ENCODE data around the gene MTHFS.

MTHFS gene

DNA sequence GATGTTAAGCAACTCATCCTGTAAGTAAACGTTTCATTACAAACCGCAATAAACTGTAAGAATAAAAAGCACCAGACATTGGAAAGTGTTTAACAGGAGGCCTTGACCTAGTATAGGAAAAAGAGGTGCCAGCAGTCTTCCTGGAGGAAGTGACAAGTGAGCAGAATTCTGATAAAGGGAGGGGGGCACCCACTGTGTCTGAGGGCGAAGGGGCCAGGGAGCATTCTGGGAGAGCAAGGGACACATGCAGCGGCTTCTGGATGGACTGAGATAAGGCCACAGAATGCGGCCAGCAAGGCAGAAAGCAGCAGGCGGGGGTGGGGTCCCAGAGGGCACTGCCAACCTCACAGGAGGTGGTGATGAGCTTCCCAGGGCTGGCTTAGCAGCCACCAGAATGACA, 80.2 kb downstream of the MTHFS start:
- no peak overlapping the region for H3K27ac ChIP-seq (ENCODE audit: low read depth, low read length)
- H3K4me2 ChIP-seq (ENCODE audit: low read length) = no peak overlapping the region
- H3K4me3 ChIP-seq (ENCODE audit: low read length) = no peak overlapping the region

GRCh38 chr15:79815468-79815867, 81.3 kb downstream of the MTHFS start:
- no peaks in the 10 kb centered on the region for H3K4me1 ChIP-seq (ENCODE audit: control insufficient read depth, low read length)
- H3K9me2 ChIP-seq (replicated peaks; ENCODE audit: control insufficient read depth, low read length) = no peaks in the 10 kb centered on the region
- no peaks in the 10 kb centered on the region for H3K27me3 ChIP-seq (ENCODE audit: control insufficient read depth, low read length)
- H3K4me3 ChIP-seq (ENCODE audit: low read length) = no peak overlapping the region
- no peaks in the 10 kb centered on the region for H3F3A ChIP-seq (ENCODE audit: control insufficient read depth, insufficient read depth)
- H3K79me2 ChIP-seq (ENCODE audit: control insufficient read depth, low read length) = no peaks in the 10 kb centered on the region
- no peak overlapping the region for H3K4me2 ChIP-seq (ENCODE audit: low read length)
- H4K20me1 ChIP-seq (ENCODE audit: control insufficient read depth, insufficient read depth, low read depth, low read length) = no peaks in the 10 kb centered on the region
- no peaks in the 10 kb centered on the region for H3K9me3 ChIP-seq (ENCODE audit: control insufficient read depth, insufficient read depth, low read length)
- no peak for TF ChIP-seq EZH2phosphoT487 (IDR thresholded peaks at IDR 0.05; ENCODE audit: borderline replicate concordance, low read length)
- TF ChIP-seq CTCF (IDR thresholded peaks at IDR 0.05; ENCODE audit: low read depth, low read length, poor library complexity, severe bottlenecking) = no peak
- H3K36me3 ChIP-seq (ENCODE audit: control insufficient read depth, low read length) = no peaks in the 10 kb centered on the region
- H3K27ac ChIP-seq (ENCODE audit: low read depth, low read length) = no peak overlapping the region

More for the DNA sequence above, 80.2 kb downstream of the MTHFS start:
- H3F3A ChIP-seq (ENCODE audit: control insufficient read depth, insufficient read depth) = no peaks in the 10 kb centered on the region
- no peaks in the 10 kb centered on the region for H3K9me3 ChIP-seq (ENCODE audit: control insufficient read depth, insufficient read depth, low read length)
- no peaks in the 10 kb centered on the region for H3K36me3 ChIP-seq (ENCODE audit: control insufficient read depth, low read length)
- H3K9me2 ChIP-seq (replicated peaks; ENCODE audit: control insufficient read depth, low read length) = no peaks in the 10 kb centered on the region
- H3K27me3 ChIP-seq (ENCODE audit: control insufficient read depth, low read length) = no peaks in the 10 kb centered on the region
- no peaks in the 10 kb centered on the region for H4K20me1 ChIP-seq (ENCODE audit: control insufficient read depth, insufficient read depth, low read depth, low read length)
- TF ChIP-seq EZH2phosphoT487 (IDR thresholded peaks at IDR 0.05; ENCODE audit: borderline replicate concordance, low read length) (no peak), CTCF (IDR thresholded peaks at IDR 0.05; ENCODE audit: low read depth, low read length, poor library complexity, severe bottlenecking) (no peak)
- H3K79me2 ChIP-seq (ENCODE audit: control insufficient read depth, low read length) = no peaks in the 10 kb centered on the region
- H3K4me1 ChIP-seq (ENCODE audit: control insufficient read depth, low read length) = no peaks in the 10 kb centered on the region

DNA sequence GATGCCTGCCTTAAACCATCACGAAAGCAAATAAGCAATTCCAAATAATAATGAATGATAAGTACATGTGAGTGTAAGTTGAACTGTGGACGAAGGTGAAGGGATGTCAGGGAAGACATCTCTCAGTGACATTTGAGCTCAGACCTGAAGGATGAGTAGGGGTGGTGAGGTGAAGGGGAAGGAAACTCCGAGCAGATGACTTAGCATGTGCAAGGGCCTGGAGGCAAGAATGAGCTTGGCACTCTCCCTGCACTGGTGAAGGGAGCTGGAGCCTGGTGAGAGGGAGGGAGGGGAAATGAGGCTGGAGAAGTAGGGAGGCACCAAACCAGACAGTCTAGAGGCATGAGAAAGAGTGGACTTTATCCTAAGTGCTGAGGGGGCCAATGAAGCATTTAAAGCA, 84.3 kb downstream of the MTHFS start:
- Histone ChIP-seq H3K79me2 (ENCODE audit: control insufficient read depth, low read length) (no peaks in the 10 kb centered on the region), H3K4me1 (ENCODE audit: control insufficient read depth, low read length) (no peaks in the 10 kb centered on the region), H3K4me3 (ENCODE audit: low read length) (no peak overlapping the region), H3K4me2 (ENCODE audit: low read length) (no peak overlapping the region), H3K27ac (ENCODE audit: low read depth, low read length) (no peak overlapping the region), H3F3A (ENCODE audit: control insufficient read depth, insufficient read depth) (no peaks in the 10 kb centered on the region), H3K36me3 (ENCODE audit: control insufficient read depth, low read length) (no peaks in the 10 kb centered on the region), H3K9me2 (replicated peaks; ENCODE audit: control insufficient read depth, low read length) (no peaks in the 10 kb centered on the region), H3K9me3 (ENCODE audit: control insufficient read depth, insufficient read depth, low read length) (no peaks in the 10 kb centered on the region), H4K20me1 (ENCODE audit: control insufficient read depth, insufficient read depth, low read depth, low read length) (no peaks in the 10 kb centered on the region), H3K27me3 (ENCODE audit: control insufficient read depth, low read length) (no peaks in the 10 kb centered on the region)
- TF ChIP-seq EZH2phosphoT487 (IDR thresholded peaks at IDR 0.05; ENCODE audit: borderline replicate concordance, low read length) = no peak
- TF ChIP-seq CTCF (IDR thresholded peaks at IDR 0.05; ENCODE audit: low read depth, low read length, poor library complexity, severe bottlenecking) = no peak

Measured in DOHH2 (cell line).